Mesodermal cell (in vitro differentiated cells): ENCODE measurements around the gene NPC1L1.
"Not testable (repeated sequence)": the region's sequence is repeated elsewhere in the genome, so short reads cannot be mapped to it uniquely, and the experiment has no call there.

Experiments used
- H3K27ac ChIP-seq: 2 replicates; pipeline ENCODE4 v1.7.0; 2013; ENCODE audit warnings: mild to moderate bottlenecking, low read depth, low read length, moderate library complexity; ENCODE audit not compliant: severe bottlenecking
- H3K36me3 ChIP-seq: 2 replicates; pipeline ENCODE4 v1.7.1; 2013; ENCODE audit warnings: mild to moderate bottlenecking, low read length, moderate library complexity; ENCODE audit not compliant: control insufficient read depth, insufficient read depth
- H3K4me1 ChIP-seq: one replicate; pipeline ENCODE4 v1.7.1; 2013; ENCODE audit warnings: mild to moderate bottlenecking, low read length; ENCODE audit not compliant: insufficient read depth, control insufficient read depth, poor library complexity, severe bottlenecking
- H3K4me3 ChIP-seq: 2 replicates; pipeline ENCODE4 v1.7.0; 2013; ENCODE audit warnings: low read length, control low read depth, mild to moderate bottlenecking; ENCODE audit not compliant: insufficient read depth, poor library complexity, severe bottlenecking; ENCODE audit errors: extremely low read depth
- H3K9me3 ChIP-seq: 2 replicates; pipeline ENCODE4 v1.7.1; 2013; ENCODE audit warnings: mild to moderate bottlenecking, low read length, moderate library complexity; ENCODE audit not compliant: control insufficient read depth
- WGBS, 2 experiments: methylation state at CpG; one replicate each; pipeline ENCODE4 v1.1.5; 2013; ENCODE audit warnings: missing lambda C conversion rate in 2 of 2; ENCODE audit not compliant: insufficient coverage in 2 of 2; 5-methylcytosine and 5-hydroxymethylcytosine counted together

Gene NPC1L1

DNA sequence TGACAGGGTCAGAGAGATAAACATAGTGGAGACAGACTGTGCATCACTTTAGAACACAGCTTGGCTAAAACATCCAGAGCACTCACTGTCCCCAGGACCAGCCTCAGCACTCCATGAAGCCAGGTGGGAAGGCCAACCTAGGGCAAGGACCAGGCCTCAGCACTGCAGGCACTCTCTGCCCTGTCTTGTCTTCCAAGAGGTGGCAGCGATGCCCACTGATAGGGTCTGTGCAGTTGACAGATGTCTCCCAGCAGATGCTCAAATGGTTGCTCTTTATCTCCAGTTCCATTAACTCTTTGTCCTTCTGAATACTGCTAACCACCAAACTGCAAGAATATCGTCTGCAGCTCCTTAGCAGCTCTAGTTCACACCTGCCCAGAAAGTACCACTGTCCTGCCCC, 23.5 kb upstream of the NPC1L1 start:
- Histone ChIP-seq H3K27ac (no peak overlapping the region), H3K4me1 (peaks cover 15% of the 10 kb centered on the region), H3K9me3 (no peaks in the 10 kb centered on the region), H3K4me3 (no peak overlapping the region), H3K36me3 (peaks cover 55% of the 10 kb centered on the region)
- 93 to 96% methylated on average over 2 of the region's 2 CpGs for WGBS, 2 experiments

DNA sequence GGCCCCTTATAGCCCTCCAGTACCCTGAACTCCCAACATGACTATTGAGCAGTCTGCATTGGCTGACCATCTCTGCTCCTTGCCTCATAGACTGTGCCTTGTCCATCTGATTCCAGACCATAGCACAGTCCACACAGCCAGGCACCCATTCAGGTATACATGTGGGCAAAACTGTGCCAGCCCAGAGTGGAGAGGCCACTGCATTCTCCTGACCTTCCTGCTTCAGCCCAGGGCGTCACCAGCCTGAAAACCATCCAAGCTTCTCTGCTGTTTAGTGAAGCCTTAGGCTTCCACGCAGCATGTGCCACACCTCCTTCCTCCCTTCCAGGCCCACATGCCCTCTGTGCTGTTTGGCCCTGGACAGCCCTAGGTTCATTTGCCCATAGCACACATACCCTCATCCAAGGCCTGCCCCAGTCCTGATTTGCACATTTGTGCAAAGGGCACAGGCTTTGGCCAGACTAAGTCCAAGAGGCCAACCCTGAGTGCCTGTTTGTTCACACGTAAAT, 22.1 kb upstream of the NPC1L1 start:
- Histone ChIP-seq H3K9me3 (no peaks in the 10 kb centered on the region), H3K4me1 (peaks cover 15% of the 10 kb centered on the region), H3K36me3 (peaks cover 41% of the 10 kb centered on the region), H3K27ac (no peak overlapping the region), H3K4me3 (no peak overlapping the region)
- WGBS, 2 experiments: 94 to 97% methylated on average over 3 of the region's 3 CpGs

DNA sequence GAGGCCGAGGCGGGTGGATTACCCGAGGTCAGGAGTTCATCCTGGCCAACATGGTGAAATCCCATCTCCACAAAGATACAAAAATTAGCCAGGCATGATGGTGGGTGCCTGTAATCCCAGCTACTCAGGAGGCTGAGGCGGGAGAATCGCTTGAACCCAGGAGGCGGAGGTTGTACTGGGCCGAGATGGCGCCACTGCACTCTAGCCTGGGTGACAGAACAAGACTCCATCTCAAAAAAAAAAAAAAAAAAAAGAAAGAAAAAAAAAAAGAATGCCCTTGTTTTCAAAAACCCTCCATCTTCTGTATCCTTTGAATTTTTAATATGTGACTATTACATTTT, 21.5 kb upstream of the NPC1L1 start:
- H3K9me3 ChIP-seq, H3K4me3 ChIP-seq, H3K27ac ChIP-seq: not testable (repeated sequence)
- peaks cover 35% of the 10 kb centered on the region for H3K36me3 ChIP-seq
- peaks cover 15% of the 10 kb centered on the region for H3K4me1 ChIP-seq
- WGBS, 2 experiments: 80% methylated on average over 4 of the region's 8 CpGs; no CpG with 5 or more reads in 1 of the 2 experiments

DNA sequence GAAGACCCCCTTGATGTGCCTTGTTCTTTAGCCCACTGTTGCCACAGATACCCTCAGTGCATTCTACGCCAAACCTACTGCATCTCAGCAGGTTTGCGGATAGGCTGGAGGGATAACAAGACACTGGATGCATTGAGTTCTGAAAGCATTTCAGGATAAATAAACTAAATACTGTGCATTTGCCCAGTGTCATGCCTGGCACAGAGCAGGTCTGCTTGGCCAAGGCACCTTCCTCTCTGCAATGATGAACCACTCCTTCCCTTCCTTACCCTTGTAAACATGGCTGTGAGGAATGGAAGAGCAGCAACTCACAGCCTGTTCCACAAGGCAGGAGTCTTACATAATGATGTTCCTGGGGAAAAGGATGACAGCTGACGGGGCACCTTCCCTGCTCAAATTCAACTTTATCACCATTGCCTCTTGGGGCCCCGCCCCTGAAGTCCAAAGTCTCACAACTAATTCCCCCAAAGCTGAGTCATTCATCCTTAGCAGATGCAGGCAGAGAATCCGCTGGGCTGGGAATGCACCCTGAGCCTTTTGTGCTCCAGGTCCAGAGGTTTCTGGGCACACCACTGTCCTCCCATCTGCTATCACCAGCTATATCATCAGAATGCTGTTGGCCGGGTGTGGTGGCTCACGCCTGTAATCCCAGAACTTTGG, 21.0 kb upstream of the NPC1L1 start:
- no peaks in the 10 kb centered on the region for H3K9me3 ChIP-seq
- peaks cover 15% of the 10 kb centered on the region for H3K4me1 ChIP-seq
- H3K36me3 ChIP-seq: peaks cover 30% of the 10 kb centered on the region
- 80 to 91% methylated on average over 2 to 7 of the region's 7 CpGs for WGBS, 2 experiments
- H3K27ac ChIP-seq: no peak overlapping the region
- no peak overlapping the region for H3K4me3 ChIP-seq

DNA sequence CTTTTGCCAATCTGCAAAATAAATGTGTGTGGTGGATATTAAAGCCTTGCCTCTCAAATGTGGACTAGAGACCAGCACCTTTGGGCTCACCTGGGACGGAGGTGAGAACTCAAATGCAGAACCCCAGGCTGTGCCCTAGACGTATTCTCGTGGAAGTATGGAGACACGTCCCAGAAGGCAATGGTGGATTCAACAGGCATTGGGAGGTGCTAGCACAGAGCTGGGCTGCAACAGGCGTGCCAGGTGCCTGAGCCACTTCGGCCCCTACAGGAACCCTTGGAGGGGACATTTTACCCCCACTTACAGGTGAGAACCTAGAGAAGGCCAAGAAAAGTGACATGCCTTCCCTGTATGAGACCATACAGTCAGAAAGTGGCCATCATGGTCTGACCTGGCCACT, 20.4 kb upstream of the NPC1L1 start:
- H3K27ac ChIP-seq: no peak overlapping the region
- H3K36me3 ChIP-seq: peaks cover 24% of the 10 kb centered on the region
- H3K9me3 ChIP-seq: no peaks in the 10 kb centered on the region
- H3K4me3 ChIP-seq: no peak overlapping the region
- 93 to 94% methylated on average over 6 of the region's 6 CpGs for WGBS, 2 experiments
- peaks cover 15% of the 10 kb centered on the region for H3K4me1 ChIP-seq

DNA sequence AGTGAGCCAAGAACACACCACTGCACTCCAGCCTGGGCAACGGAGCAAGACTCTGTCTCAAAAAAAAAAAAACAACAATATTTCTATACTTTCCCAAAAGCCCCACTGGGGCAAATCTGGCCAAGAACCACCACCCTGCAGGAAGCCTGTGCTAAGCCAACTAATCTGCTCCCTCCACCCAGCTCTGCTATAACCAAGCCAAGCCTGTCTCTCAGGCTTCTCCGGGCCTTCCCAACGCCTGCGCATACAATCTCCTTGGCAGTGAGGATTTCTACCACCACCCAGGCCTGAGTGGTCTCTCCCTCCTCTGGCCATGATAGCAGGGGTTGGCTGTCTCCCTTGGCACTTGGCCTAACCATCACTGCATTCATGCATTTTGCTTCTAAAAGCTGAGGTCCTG, 18.4 kb upstream of the NPC1L1 start:
- Histone ChIP-seq H3K4me3 (no peak overlapping the region), H3K36me3 (peaks cover 8% of the 10 kb centered on the region), H3K9me3 (no peaks in the 10 kb centered on the region), H3K27ac (no peak overlapping the region), H3K4me1 (peaks cover 15% of the 10 kb centered on the region)
- 100% methylated on average over 2 to 3 of the region's 4 CpGs for WGBS, 2 experiments

DNA sequence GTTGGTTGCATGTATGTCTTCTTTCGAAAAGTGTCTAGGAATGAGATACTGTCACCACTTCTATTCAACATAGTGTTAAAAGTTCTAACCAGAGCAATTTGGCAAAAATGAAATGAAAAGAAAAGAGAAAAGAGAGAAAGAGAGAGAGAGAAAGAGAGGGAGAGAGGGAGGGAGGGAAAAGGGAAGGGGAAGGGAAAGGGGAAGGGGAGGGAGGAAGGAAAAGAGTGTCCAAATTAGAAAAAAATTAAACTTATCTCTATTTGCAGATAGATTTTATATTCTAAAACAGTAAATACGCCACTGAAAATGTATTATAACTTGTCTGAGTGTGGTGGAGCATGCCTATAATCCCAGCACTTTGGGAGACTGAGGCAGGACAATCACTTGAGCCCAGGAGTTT, 16.4 kb upstream of the NPC1L1 start:
- Histone ChIP-seq H3K27ac (no peak overlapping the region), H3K4me3 (no peak overlapping the region), H3K36me3 (no peaks in the 10 kb centered on the region), H3K4me1 (peaks cover 5% of the 10 kb centered on the region), H3K9me3 (no peaks in the 10 kb centered on the region)
- WGBS, 2 experiments: no CpG with 5 or more reads among the region's 2 CpGs

DNA sequence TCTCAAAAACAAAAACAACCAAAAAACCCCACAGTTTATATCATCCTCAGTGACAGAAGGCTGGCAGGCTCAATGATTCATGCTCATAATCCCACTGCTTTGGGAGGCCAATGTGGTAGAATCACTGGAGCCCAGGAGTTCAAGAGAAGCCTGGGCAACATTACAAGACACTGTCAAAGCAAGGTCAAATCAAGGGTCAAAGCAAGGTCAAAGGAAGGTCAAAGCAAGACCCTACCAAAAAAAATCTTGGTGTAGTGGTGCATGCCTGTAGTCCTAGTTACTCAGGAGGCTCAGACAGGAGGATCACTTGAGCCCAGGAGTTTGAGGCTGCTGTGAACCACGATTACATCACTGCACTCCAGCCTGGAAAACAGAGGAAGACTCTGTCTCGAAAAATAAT, 14.2 kb upstream of the NPC1L1 start:
- Histone ChIP-seq H3K4me3 (no peak overlapping the region), H3K27ac (no peak overlapping the region), H3K9me3 (no peaks in the 10 kb centered on the region), H3K4me1 (no peaks in the 10 kb centered on the region), H3K36me3 (no peaks in the 10 kb centered on the region)
- 83 to 95% methylated on average over 2 of the region's 2 CpGs for WGBS, 2 experiments

DNA sequence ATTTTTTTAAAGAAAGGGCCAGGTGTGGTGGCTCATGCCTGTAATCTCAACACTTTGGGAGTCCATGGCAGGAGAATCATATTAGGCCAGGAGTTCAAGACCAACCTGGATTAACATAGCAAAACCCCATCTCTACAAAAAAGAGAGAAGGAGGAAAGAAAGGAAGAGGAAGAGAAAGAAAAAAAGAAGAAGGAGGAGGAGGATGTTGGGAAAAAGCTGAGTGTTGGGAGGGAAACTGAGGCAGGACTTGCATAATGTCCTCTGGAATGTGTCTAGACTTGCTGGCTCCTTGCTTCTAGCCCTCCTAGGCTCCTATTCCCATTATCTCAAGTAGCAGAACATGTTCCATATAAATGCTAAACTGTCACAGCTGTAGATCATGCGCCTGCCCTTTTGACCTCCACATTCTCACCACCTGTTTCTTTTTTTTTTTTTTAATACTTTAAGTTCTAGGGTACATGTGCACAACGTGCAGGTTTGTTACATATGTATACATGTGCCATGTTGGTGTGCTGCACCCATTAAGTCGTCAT, 11.4 kb upstream of the NPC1L1 start:
- not testable (repeated sequence) for H3K4me1 ChIP-seq, H3K4me3 ChIP-seq, H3K36me3 ChIP-seq, H3K27ac ChIP-seq, H3K9me3 ChIP-seq
- WGBS, 2 experiments: 71% methylated on average over 1 of the region's 3 CpGs; no CpG with 5 or more reads in 1 of the 2 experiments

DNA sequence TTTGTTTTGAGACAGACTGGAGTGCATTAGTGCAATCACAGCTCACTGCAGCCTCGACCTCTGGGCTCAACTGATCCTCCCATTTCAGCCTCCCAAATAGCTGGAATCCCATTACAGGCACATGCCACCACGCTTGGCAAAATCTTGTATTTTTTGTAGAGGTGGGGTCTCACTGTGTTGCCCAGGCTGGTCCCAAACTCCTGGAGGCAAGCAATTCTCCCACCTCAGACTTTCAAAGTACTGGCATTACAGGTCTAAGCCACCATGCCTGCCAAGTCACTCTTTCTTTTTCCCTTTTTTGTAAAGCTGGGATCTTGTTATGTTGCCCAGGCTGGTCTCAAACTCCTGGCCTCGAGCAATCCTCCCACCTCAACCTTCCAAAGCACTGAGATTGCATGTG, 8.3 kb upstream of the NPC1L1 start:
- Histone ChIP-seq H3K27ac (no peak overlapping the region), H3K4me3 (no peak overlapping the region), H3K4me1 (no peaks in the 10 kb centered on the region), H3K36me3 (no peaks in the 10 kb centered on the region), H3K9me3 (no peaks in the 10 kb centered on the region)
- 50 to 67% methylated on average over 1 of the region's 3 CpGs for WGBS, 2 experiments

DNA sequence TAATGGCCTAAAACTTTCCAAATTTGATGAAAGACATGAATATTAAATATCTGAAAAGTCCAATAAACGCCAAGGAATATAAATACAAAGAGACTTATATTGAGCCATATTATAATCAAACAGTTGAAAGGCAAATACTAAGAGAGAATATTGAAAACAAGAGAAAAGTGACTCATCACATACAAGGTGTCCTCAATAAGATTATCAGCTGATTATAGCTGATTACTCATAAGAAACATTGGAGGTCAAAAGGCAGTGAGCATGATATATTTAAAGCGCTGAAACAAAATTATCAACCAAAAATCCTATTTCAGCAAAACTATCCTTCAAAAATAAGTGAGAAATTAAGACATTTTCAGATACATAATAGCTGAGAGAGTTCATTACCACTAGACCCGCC, 7.8 kb upstream of the NPC1L1 start:
- H3K27ac ChIP-seq: no peak overlapping the region
- no peaks in the 10 kb centered on the region for H3K36me3 ChIP-seq
- no CpG with 5 or more reads among the region's 3 CpGs for WGBS, 2 experiments
- no peak overlapping the region for H3K4me3 ChIP-seq
- H3K9me3 ChIP-seq: no peaks in the 10 kb centered on the region
- no peaks in the 10 kb centered on the region for H3K4me1 ChIP-seq
